Activated CD8-positive, alpha-beta memory T cell treated with anti-CD3 and anti-CD28 coated beads for 24 hours (primary cell): Measurements from ENCODE around the gene OR1F1.
A peak's percentile ranks its signal among the peaks of the same experiment; 100 is the strongest.

ENCODE experiments used
- DNase-seq: peaks from one replicate; pipeline ENCODE4 v3.0.0-alpha.2; 2020

OR1F1 gene

DNA sequence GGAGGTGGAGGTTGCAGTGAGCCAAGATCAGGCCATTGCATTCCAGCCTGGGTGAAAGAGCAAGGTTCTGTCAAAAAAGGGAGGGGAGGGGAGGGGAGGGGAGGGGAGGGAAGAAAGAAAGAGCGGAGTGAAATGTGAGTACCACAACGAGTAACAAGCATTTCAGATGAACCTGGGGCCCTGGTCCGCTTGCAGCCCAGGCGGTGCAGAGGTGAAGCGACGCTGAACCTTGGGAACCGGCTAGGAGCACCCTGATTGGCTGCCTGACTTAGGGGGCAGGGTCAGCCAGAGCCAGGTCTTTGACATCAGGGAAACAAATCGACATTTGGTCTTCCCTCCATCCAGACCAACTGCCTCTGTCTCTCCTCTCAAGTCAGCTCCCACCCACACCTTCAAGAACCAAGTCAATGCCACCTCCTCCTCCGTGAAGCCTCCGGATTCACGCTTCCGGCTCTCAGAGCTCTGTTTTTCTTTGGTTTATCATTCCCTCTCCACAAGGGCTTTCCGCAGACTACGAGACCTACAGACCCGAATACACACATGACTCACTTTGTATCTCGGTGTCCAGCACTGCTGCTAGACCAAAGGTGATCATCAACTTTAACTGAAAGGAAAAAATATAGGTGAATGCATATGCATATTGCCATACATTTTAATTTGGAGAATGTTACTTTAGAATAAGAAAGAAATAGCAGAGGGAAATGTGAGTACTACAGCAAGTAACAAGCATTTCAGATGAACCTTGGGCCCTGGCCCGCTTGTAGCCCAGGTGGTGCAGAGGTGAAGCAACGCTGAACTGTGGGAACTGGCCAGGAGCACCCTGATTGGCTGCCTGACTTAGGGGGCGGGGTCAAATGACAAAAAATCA lies 19.3 kb downstream of the OR1F1 start:
- no peak for DNase-seq

DNA sequence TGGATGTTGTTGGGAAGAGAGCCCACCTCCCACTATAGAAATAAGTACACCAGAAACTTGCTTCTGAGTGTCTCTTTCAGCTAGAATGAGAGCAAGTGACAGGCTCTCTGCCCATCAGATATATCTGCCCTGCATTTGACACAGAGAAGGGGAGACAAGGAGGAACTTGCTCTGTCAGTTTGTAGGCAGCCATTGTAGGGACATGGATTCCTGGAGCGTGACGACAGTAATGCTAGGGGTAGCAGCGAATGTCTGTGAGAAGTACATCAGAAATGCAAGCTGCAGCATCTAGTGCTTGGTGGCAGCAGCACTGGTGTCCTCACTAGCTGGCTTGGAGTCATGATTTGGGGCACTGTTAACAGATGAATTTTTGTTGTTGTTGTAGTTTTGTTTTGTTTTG lies 24.0 kb downstream of the OR1F1 start:
- DNase-seq: no peak

- no peak for DNase-seq
These were observed 24.6 kb downstream of the OR1F1 start for GRCh38 chr16:3212567-3212966.

DNA sequence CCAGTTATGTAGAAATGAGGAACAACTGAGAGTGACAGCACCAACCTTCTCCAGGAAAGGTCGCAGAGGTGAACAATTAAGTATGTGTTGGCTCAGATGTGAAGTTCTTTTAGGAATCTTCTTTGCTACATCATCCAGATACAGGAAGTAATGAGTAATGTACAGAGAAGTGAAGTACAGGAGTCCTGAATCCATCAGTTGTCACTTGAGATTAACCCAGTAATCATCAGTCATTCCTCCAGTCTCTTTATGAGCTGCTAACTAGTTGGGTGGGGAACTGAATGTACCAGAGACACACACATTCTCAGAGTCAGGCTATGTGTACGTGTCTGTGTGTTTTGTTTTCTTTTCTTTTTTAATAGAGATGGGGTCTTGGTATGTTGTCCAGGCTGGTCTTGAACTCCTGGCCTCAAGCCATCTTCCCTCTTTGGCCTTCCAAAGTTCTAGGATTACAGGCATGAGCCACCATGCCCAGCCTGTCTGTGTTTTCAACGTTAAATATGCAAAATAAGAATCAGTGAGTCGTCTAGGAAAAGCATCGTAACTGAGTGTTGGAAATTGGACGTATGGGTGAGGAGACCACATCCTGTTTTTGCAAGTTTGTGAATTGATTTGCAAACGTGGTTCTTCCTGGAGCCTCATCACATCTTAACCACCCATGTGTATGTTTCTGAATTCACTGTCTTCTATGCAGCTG lies 27.0 kb downstream of the OR1F1 start:
- DNase-seq: no peak

GRCh38 chr16:3215601-3216262 lies 27.7 kb downstream of the OR1F1 start:
- DNase-seq: peak; percentile 67

DNA sequence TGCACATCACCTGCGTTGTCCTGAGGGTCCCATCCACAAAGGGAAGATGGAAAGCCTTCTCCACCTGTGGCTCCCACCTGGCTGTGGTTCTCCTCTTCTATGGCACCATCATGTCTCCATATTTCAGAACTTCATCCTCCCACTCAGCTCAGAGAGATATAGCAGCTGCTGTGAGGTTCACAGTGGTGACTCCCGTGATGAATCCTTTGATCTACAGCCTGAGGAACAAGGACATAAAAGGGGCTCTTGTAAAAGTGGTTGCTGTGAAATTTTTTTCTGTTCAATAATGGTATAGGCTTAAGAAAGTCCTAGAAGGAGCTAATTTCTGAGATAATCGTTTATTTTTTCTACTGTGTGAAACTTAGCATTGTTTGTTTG lies 28.2 kb downstream of the OR1F1 start:
- no peak for DNase-seq

GRCh38 chr16:3220839-3221238 lies 32.8 kb downstream of the OR1F1 start:
- DNase-seq: no peak

DNA sequence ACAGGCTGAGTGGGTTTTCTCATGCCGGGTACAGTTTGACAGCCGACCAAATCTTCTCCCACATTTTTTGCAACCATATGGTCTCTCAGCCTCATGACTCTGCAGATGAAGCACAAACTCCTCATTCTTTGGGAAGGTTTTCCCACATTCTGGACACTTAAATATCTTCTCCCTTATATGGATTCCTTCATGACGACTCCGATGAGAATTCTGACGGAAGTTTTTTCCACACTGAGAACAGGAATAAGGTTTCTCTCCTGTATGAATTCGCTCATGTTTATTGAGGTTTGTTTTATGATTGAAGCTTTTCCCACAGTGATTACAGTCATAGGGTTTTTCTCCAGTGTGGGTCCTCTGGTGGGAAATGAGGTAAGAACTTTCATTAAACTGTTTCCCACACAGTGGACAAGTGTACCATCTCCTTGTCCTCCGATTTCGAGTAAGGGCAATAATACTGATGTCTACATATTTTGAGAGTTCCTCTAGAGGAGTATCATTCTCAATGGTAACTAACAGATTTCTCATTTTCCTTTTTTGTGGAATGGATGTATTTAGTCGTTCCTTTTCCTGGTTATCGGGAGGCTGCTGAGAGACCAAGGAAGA lies 36.0 kb downstream of the OR1F1 start:
- DNase-seq: no peak

DNA sequence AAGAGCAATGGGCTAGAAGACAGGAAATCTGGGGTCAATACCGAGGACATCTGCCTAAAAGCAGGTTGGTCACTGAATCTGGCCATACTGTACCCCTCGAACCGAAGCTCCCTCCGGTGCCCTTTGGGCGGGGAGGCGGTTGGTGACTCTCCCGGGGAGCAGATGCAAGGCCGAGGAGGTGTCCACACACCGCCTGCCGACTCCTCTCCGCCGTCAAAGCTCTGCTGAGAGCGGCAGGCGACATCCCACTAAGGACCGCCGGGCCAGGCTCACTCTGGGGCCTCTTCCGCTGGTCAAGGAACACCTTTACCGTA lies 46.5 kb downstream of the OR1F1 start:
- DNase-seq: no peak

DNA sequence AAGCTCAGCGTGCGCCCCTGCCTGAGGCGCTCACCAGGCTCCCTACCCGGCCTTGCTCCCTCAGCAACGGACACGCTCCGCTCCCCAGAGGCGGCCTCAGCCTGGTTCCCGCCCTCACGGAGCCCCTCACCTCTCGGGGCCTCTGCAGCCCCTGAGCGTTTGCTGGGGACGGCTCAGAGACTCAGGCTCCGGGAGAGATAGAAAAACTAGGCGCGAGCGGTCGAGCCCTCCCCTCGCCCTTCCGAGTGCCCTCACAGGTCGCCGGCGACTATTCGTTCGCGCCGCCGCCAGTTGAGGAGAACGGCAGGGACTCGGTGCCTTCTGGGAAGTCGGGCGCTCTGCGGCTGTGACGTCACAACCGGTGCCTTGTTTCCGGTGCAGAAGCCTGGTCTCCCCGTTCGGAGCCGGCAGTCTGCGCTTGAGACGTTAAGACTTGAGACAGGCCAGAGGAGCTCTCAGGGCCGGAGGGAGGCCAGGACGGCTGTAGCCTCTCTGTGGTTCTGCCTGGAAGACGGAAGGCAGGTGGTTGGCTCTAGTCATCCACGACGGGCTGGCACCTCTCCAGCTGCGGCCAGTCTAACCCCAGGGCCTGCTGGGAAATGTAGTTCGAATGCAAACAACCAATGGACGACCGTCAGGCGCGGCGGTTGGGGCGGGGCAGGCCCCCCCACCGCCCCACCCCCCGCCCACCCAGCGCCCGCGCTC lies 47.0 kb downstream of the OR1F1 start, which contains the start of gene ZNF200:
Gene ZNF200 (minus strand): TSS at position 302 of the 705 bp plus-strand sequence. CDS start 1,403 bp downstream, outside the sequence.
- peak; percentile 97 for DNase-seq

DNA sequence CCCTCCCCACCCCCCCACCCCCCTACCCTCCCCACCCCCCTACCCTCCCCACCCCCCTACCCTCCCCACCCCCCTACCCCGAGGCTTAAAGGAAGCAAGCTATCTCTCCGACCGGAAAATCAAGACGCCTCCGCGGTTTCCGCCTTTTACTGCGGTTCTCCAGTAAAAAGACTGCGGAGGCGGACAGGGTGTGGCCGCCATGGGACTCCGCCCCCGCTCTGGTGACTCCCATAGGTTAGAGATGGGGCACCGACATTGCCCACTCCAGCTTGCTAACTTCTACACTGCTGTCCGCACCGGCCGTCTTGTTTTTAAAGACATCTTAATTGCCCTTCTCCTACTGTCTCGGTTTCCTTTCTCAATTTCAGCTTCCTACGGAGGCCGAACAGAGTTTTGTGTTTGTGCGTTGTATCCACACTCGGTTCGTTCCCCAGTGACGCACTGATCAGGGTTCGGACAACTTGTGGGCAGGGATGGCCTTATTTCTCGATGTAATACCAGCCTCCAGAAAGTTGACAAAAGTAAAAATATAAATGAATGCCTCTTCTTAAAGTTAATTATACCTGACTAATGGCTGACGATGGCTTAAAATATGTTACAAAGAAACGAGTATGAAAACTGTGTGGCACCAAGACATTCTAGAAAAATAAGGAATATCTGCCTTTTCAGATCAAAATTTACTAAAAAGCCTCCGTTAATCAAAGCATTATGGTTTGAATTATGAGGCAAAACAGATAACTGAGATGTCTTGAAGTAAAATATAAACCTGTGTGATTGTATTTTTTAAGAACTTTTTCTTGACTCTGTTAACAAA lies 48.1 kb downstream of the OR1F1 start:
- DNase-seq: no peak

GRCh38 chr16:3241761-3242160 lies 53.8 kb downstream of the OR1F1 start:
- no peak for DNase-seq

GRCh38 chr16:3242709-3243108 lies 54.7 kb downstream of the OR1F1 start:
- DNase-seq: no peak

DNA sequence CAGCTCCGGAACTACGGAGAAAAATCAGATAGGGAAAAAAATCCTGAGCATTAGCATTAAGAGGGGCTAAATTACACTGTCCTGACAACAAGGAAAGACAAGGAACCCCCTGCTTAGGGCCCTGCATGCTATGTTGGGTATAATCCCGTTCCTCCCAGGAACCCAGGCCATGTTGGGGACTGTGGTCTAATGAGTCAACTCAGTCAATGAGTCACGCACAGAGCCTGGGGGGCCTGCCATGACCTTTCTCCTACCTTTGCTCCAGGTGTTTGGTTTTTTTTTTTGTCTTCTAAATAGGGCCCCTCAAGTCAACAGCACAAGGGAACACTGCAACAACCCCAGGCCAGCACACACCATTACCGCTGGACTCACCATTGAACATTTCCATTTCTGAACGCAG lies 55.9 kb downstream of the OR1F1 start:
- no peak for DNase-seq

DNA sequence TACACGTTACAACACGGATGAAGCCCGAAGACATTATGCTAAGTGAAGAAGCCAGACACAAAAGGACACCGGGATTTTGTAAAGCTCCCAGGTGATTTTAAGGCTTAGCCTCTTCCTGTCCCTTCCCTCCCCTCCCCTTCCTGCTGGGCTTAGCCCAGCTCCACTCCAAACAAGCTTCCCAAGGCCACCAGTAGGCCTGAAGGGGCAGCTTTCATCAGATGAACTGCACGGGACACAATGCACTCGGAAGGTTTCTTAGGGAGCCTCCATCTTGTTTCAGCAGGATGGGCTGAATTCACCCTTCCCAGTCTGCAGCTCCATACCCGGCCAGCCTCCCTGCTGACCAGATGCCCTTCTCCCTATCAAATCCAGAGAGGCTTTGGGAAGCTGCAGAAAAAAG lies 58.0 kb downstream of the OR1F1 start:
- no peak for DNase-seq

DNA sequence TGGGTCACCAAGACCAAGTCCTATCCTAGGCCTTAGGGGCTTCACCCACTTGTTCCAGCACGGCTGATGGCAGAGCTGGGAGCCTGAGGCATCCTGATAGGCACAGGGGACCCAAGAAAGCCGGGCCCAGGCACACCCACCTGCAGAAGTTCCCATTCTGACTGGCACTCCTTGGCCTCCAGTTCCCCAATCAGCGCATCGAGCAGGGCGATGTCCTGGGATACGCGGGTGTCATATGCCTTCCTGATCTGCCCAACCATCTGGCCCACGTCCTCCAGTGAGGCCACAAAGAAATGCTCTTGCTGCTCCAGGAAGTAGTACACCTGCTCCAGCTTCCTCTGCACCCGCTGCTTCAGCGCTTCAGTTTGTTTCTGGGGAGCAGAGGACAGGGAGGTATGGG lies 58.9 kb downstream of the OR1F1 start:
- DNase-seq: no peak

DNA sequence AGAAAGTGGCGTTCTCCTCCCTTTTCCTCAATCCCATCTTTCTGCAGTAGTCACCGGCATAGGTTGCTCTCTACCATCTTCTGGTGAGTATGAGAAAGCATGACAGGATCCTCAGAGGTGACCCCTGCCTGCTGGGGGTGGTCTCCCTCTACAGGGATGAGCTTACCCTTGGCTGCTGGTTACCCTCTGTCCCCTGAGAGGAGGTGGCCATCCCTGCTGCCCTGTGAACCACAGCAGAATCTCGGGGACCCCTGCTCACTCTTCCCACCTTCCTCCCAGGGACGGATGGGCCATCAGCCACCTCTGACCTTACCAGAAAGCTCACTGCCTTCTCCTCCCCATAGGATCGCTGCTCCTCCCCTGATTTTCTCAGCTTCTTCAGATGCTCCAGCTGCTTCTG lies 60.6 kb downstream of the OR1F1 start:
- DNase-seq: no peak

- DNase-seq: no peak
These were observed 61.0 kb downstream of the OR1F1 start for GRCh38 chr16:3249020-3249419.

DNA sequence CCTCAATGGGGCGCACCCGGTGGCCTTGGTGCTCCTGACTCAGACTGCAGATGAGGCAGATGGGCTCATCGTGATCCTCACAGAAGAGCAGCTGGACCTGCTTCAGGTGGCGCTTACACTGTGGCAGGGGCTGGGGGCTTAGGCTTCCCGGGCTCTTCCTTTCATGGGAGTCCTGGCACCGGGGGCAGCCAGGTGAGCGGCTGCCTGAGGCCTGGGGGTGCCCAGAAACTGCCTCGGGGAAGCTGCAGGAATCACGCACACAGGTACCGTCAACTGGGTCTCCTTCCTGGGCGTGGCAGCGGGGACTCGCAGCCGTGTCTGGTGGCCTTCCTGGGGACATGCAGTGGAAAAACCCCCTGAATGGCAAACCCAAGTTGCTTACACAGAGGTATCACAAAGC lies 61.4 kb downstream of the OR1F1 start:
- no peak for DNase-seq

DNA sequence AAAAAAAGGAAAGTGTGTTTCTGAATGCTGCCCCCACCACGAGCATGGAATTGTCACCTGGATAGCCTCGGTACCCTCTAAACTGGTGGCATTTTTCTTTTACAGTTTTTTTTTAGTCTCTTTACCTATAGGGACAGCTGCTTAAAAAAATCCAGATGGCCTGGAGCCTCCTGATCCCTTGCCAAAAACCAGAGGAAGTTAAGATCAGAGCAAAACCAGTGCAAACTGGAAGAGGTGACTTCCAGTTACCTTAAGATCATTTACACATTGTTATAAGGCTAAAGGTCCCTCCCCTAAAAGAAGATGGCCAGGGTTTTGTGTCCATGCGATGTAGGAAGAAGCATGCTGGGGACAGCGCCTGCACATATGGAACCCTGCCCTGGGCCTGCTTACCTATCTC lies 65.0 kb downstream of the OR1F1 start:
- no peak for DNase-seq

DNA sequence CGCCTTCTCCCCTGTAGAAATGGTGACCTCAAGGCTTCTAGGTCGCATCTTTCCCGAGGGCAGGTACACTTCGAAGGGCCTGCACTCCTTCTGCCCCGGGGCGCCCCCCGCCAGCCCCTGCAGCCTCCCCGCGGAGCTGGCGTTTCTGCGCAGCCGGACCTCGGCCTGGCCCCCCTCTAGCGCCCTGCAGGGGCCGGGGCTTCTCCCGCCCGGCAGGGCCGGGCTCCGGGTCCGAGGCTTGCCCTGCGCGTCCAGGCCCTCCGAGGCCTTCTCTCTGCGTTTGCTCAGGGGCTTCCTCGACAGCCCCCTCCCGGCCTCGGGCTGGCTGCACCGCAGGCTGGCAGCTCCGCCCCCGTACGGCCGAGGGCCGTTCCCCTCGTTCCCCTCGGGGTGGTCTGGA lies 66.3 kb downstream of the OR1F1 start:
- no peak for DNase-seq
